Measurements from ENCODE around the gene ZNF701. TPM values are rescaled to one million over a fixed set of nuclear protein-coding genes. Genes with fewer than 3 reads are reported as not detected.
"Not testable (repeated sequence)": the region's sequence is repeated elsewhere in the genome, so short reads cannot be mapped to it uniquely, and the experiment has no call there.

Gene ZNF701
- total RNA-seq, 2 donors from 2014 or later, result 12.7 to 13.6 TPM

- H3K27me3 ChIP-seq, result no peaks in the 10 kb centered on the region
- TF ChIP-seq, protein P1, sequence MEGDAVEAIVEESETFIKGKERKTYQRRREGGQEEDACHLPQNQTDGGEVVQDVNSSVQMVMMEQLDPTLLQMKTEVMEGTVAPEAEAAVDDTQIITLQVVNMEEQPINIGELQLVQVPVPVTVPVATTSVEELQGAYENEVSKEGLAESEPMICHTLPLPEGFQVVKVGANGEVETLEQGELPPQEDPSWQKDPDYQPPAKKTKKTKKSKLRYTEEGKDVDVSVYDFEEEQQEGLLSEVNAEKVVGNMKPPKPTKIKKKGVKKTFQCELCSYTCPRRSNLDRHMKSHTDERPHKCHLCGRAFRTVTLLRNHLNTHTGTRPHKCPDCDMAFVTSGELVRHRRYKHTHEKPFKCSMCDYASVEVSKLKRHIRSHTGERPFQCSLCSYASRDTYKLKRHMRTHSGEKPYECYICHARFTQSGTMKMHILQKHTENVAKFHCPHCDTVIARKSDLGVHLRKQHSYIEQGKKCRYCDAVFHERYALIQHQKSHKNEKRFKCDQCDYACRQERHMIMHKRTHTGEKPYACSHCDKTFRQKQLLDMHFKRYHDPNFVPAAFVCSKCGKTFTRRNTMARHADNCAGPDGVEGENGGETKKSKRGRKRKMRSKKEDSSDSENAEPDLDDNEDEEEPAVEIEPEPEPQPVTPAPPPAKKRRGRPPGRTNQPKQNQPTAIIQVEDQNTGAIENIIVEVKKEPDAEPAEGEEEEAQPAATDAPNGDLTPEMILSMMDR (IDR thresholded peaks at IDR 0.05), result no peak
- H3K27ac ChIP-seq, result no peak overlapping the region
- H3K9me3 ChIP-seq, result no peaks in the 10 kb centered on the region
- peaks cover 17% of the 10 kb centered on the region for H3K36me3 ChIP-seq
- no peak for DNase-seq (ENCODE audit: low spot score)
- H3K4me1 ChIP-seq, result no peaks in the 10 kb centered on the region
- H3K4me3 ChIP-seq, result no peak overlapping the region
Measured at GRCh38 chr19:52541608-52542007, 28.5 kb upstream of the ZNF701 start.

GRCh38 chr19:52542541-52542940 is 27.5 kb upstream of the ZNF701 start:
- DNase-seq (ENCODE audit: low spot score); H3K27ac ChIP-seq; H3K9me3 ChIP-seq; H3K27me3 ChIP-seq; H3K4me3 ChIP-seq; H3K4me1 ChIP-seq: not testable (repeated sequence)
- peaks cover 21% of the 10 kb centered on the region for H3K36me3 ChIP-seq

- no peaks in the 10 kb centered on the region for H3K9me3 ChIP-seq
- TF ChIP-seq, protein P1 (IDR thresholded peaks at IDR 0.05), result no peak
- DNase-seq (ENCODE audit: low spot score), result no peak
- H3K27ac ChIP-seq, result no peak overlapping the region
- peaks cover 27% of the 10 kb centered on the region for H3K36me3 ChIP-seq
- H3K4me3 ChIP-seq, result no peak overlapping the region
- no peaks in the 10 kb centered on the region for H3K4me1 ChIP-seq
- no peaks in the 10 kb centered on the region for H3K27me3 ChIP-seq
Measured at GRCh38 chr19:52542984-52543664, 27.0 kb upstream of the ZNF701 start.

DNA sequence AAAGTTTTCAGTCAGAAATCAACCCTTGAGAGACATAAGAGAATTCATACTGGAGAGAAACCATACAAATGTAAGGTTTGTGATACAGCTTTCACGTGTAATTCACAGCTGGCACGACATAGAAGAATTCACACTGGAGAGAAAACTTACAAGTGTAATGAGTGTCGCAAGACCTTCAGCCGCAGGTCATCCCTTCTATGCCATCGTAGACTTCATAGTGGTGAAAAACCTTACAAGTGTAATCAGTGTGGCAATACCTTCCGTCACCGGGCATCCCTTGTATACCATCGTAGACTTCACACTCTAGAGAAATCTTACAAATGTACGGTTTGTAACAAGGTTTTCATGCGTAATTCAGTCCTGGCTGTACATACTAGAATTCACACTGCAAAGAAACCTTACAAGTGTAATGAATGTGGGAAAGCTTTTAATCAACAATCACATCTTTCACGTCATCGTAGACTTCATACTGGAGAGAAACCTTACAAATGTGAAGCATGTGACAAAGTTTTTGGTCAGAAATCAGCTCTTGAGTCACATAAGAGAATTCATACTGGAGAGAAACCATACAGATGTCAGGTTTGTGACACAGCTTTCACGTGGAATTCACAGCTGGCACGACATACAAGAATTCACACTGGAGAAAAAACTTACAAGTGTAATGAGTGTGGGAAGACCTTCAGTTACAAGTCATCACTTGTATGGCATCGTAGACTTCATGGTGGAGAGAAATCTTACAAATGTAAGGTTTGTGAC is 15.7 kb upstream of the ZNF701 start:
- Histone ChIP-seq H3K9me3 (peaks cover 21 to 77% of the 10 kb centered on the region in 2 donors), H3K27me3 (no peaks in the 10 kb centered on the region), H3K27ac (no peak overlapping the region), H3K4me1 (no peaks in the 10 kb centered on the region), H3K36me3 (peaks cover 68% of the 10 kb centered on the region), H3K4me3 (no peak overlapping the region)
- TF ChIP-seq, protein P1 (IDR thresholded peaks at IDR 0.05), result no peak
- no peak for DNase-seq (ENCODE audit: low spot score)

DNA sequence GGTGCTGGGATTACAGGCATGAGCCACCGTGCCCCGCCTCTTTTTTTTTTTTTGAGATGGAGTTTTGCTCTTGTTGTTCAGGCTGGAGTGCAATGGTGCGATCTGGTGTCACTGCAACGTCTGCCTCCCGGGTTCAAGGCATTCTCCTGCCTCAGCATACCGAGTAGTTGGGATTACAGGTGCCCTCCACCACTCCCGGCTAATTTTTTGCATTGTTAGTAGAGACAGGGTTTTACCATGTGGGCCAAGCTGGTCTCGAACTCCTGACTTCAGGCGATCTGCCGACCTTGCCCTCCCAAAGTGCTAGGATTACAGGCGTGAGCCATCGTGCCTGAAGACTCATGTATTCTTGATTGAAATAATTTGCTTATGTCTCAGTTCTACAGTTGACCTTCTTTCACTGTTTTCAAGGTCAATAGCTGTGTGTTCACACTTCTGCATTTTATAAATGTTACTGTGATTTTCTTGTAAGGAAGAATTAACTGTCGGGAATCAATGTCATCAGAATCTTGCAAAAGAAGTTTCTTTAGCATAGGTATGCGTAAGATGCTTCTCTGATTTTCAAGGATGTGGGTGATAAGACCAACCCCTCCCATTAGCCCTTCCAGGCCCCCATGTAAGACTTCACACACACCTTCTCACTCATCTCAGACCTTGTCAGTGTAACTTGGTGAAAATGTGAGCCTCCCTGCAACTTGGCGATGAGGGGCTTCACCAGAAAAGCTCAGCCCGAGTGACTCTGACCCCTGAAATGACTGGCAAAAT is 12.7 kb upstream of the ZNF701 start:
- H3K4me3 ChIP-seq, result no peak overlapping the region
- no peaks in the 10 kb centered on the region for H3K27me3 ChIP-seq
- H3K4me1 ChIP-seq, result no peaks in the 10 kb centered on the region
- H3K27ac ChIP-seq, result no peak overlapping the region
- no peak for DNase-seq (ENCODE audit: low spot score)
- TF ChIP-seq, protein P1 (IDR thresholded peaks at IDR 0.05), result no peak
- H3K36me3 ChIP-seq, result peaks cover 66% of the 10 kb centered on the region
- peaks cover 21 to 72% of the 10 kb centered on the region in 2 donors for H3K9me3 ChIP-seq

- H3K9me3 ChIP-seq, result peaks cover 15 to 66% of the 10 kb centered on the region in 2 donors
Measured at GRCh38 chr19:52558732-52559445, 11.2 kb upstream of the ZNF701 start.

GRCh38 chr19:52561611-52562010 is 8.5 kb upstream of the ZNF701 start:
- peaks cover 27% of the 10 kb centered on the region for H3K36me3 ChIP-seq
- H3K27ac ChIP-seq; DNase-seq (ENCODE audit: low spot score); H3K27me3 ChIP-seq; H3K4me3 ChIP-seq; H3K4me1 ChIP-seq: not testable (repeated sequence)
- H3K9me3 ChIP-seq, result peaks cover 0 to 44% of the 10 kb centered on the region in 2 donors

More at GRCh38 chr19:52558732-52559445, 11.2 kb upstream of the ZNF701 start:
- DNase-seq (ENCODE audit: low spot score); H3K27me3 ChIP-seq; H3K27ac ChIP-seq; H3K4me1 ChIP-seq; H3K4me3 ChIP-seq: not testable (repeated sequence)
- peaks cover 51% of the 10 kb centered on the region for H3K36me3 ChIP-seq

All from right atrium auricular region (tissue), 2 donors.